OCI-LY7 (cell line): ENCODE measurements around the gene VWA7. TPM values are rescaled to one million over a fixed set of nuclear protein-coding genes. Genes with fewer than 3 reads are reported as not detected.

Experiments used
- BruUV-seq: library from RNA; stranded (reverse); fragments of 400-500 nt; replicated peaks from 2 replicates; lab custom pipeline; 2021; lab: Mats Ljungman, UMichigan
- CTCF ChIA-PET: fragments of 300-600 bp; sonication (Branson Sonifier 250); formaldehyde crosslinking; loops from one replicate; lab custom pipeline; 2022; ENCODE audit warnings: antibody characterized with exemption; ENCODE audit not compliant: unreplicated experiment; lab: Charles Lee
- POLR2A ChIA-PET: fragments of 300-600 bp; sonication (Branson Sonifier 250); formaldehyde crosslinking; loops from one replicate; lab custom pipeline; 2022; ENCODE audit warnings: antibody characterized with exemption; lab: Charles Lee
- DNase-seq: peaks from one replicate; pipeline ENCODE4 v3.0.0-alpha.2; 2015; ENCODE audit warnings: low spot score
- H2AFZ ChIP-seq: fragments of 200-600 bp; sonication (generic), shearing (Covaris generic); 2 replicates; pipeline ENCODE4 v1.6.1; 2014; ENCODE audit warnings: mild to moderate bottlenecking, antibody characterized with exemption, low read length, moderate library complexity
- H3K27ac ChIP-seq: fragments of 200-600 bp; sonication (generic); 2 replicates; pipeline ENCODE4 v1.5.1; 2014; ENCODE audit warnings: mixed run types, low read depth, mild to moderate bottlenecking, moderate library complexity, low read length, inconsistent platforms; ENCODE audit not compliant: poor library complexity, severe bottlenecking
- H3K36me3 ChIP-seq: fragments of 200-600 bp; sonication (generic); 2 replicates; pipeline ENCODE4 v1.6.1; 2014; ENCODE audit warnings: mild to moderate bottlenecking, antibody characterized with exemption, low read length, moderate library complexity, mixed read lengths; ENCODE audit not compliant: insufficient read depth
- H3K4me1 ChIP-seq: fragments of 200-600 bp; sonication (generic); 2 replicates; pipeline ENCODE4 v1.5.1; 2014; ENCODE audit warnings: mild to moderate bottlenecking, low read length; ENCODE audit not compliant: insufficient read depth, poor library complexity, severe bottlenecking
- H3K4me2 ChIP-seq: fragments of 200-600 bp; sonication (generic); 2 replicates; pipeline ENCODE4 v1.6.1; 2014; ENCODE audit warnings: mild to moderate bottlenecking, low read length
- H3K4me3 ChIP-seq: fragments of 200-600 bp; sonication (generic); 2 replicates; pipeline ENCODE4 v1.5.1; 2014; ENCODE audit warnings: mild to moderate bottlenecking, low read depth, low read length; ENCODE audit not compliant: poor library complexity, severe bottlenecking
- H3K79me2 ChIP-seq: fragments of 200-600 bp; sonication (generic); 2 replicates; pipeline ENCODE4 v1.6.1; 2016; ENCODE audit warnings: low read depth, mild to moderate bottlenecking, low read length, moderate library complexity, mixed read lengths; ENCODE audit not compliant: insufficient read depth
- H3K9me2 ChIP-seq: fragments of 200-600 bp; sonication (generic); 2 replicates; pipeline ENCODE4 v1.6.1; 2016; ENCODE audit warnings: mild to moderate bottlenecking, low read length, mixed read lengths; ENCODE audit not compliant: insufficient read depth
- H3K9me3 ChIP-seq: fragments of 200-600 bp; sonication (generic); 2 replicates; pipeline ENCODE4 v1.6.1; 2014; ENCODE audit warnings: mild to moderate bottlenecking, mixed run types, low read length, mixed read lengths
- H4K20me1 ChIP-seq: fragments of 200-600 bp; sonication (generic); 2 replicates; pipeline ENCODE4 v1.6.1; 2014; ENCODE audit warnings: mild to moderate bottlenecking, antibody characterized with exemption, low read length, moderate library complexity, mixed read lengths; ENCODE audit not compliant: insufficient read depth
- CTCF ChIP-seq: fragments of 200-600 bp; sonication (generic); conservative IDR thresholded peaks from 2 replicates; pipeline ENCODE4 v1.5.1; 2014; ENCODE audit warnings: mild to moderate bottlenecking, antibody characterized with exemption, low read length, moderate library complexity, mixed read lengths
- EZH2phosphoT487 ChIP-seq: fragments of 200-600 bp; sonication (generic); IDR thresholded peaks from 2 replicates; pipeline ENCODE4 v1.6.1; 2018; ENCODE audit warnings: low read depth, borderline replicate concordance, mild to moderate bottlenecking, mixed run types, antibody characterized with exemption, low read length, moderate library complexity, mixed read lengths
- intact Hi-C: fragments of 100-400 bp; cut with micrococcal nuclease; formaldehyde crosslinking; loops from one replicate; pipeline ENCODE4 v1.10.0; 2022; ENCODE audit not compliant: unreplicated experiment
- total RNA-seq, 2 experiments: library from RNA; depleted of rRNA in 1 of 2; stranded (reverse); fragments of >200 nt in 1 of 2; shearing (Covaris generic) in 1 of 2; gene quantifications; 2 replicates each; pipeline ENCODE4 v1.2.3, GENCODE V29; 2014 to 2022

VWA7 gene
- total RNA-seq, 2 experiments from 2014 or later: 2.2 to 6.5 TPM

GRCh38 chr6:31727034-31727716, 50.0 kb downstream of the VWA7 start:
- no peak for DNase-seq
- ChIA-PET POLR2A (interaction anchor here (0.5 to 1.5 kb wide), 8 partner anchors 9 to 177 kb away, joined by 3 to 13 read pairs (median 4); partner anchors contain the start of genes ABHD16A, CLIC1 and HSPA1B), CTCF (interaction anchor here (1.0 kb wide), 1 partner anchor 105 kb away, joined by 3 read pairs; no protein-coding TSS in a partner anchor)
- TF ChIP-seq EZH2phosphoT487: no peak
- no peak for TF ChIP-seq CTCF
- H4K20me1 ChIP-seq: no peaks in the 10 kb centered on the region
- H3K4me3 ChIP-seq: no peak overlapping the region
- H3K79me2 ChIP-seq: no peaks in the 10 kb centered on the region
- peak overlapping the region; percentile 60 for H3K27ac ChIP-seq
- intact Hi-C loops: loop anchor here (2.0 kb wide), 2 partner anchors 24 to 46 kb away; partner anchors contain the start of genes ABHD16A and LY6G5C
- peak overlapping the region; percentile 51 for H3K4me2 ChIP-seq
- BruUV-seq: no TSS peak
- H3K36me3 ChIP-seq: peaks cover 44% of the 10 kb centered on the region
- no peak overlapping the region for H2AFZ ChIP-seq
- no peaks in the 10 kb centered on the region for H3K9me3 ChIP-seq
- no peaks in the 10 kb centered on the region for H3K9me2 ChIP-seq
- peaks cover 41% of the 10 kb centered on the region for H3K4me1 ChIP-seq

DNA sequence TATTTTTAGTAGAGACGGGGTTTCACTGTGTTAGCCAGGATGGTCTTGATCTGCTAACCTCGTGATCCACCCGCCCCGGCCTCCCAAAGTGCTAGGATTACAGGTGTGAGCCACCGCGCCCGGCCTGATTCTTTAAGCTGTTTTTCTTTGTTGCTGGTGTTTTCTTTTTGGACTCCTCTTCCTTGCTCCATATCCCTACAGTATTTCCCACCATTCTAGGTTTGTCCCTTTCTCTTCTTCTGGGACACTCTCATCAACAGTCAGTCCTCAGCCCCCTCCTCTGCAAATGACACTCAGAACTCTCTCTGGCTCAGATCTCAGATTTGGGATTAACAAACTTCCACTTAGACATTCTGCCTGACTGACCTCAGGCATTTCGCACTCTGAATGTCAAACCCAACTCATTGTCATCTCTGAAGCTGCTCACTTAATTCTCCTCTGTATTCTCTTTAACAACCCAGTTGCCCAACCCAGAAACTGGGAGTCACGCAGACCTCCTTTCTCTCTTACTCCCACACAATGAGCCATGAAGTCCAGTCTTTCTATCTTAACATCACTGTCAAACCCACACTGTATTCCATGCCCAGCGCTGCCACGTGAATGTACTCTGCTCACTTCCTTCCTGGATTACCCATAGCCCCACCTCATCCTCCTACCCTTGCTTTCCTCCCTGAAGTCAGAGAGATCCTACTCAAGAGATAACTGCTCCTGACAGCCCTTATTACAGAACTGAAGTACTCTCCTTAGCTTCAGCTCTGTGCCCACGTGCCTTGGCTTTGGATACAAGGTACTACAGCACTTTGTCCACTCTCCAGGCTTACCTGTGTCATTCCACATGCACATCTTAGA, 51.4 kb downstream of the VWA7 start:
- POLR2A ChIA-PET: interaction anchor here (0.6 to 1.9 kb wide), 5 partner anchors 11 to 815 kb away, joined by 3 to 7 read pairs (median 4); partner anchors contain the start of gene LY6G6D
- H2AFZ ChIP-seq: no peak overlapping the region
- no peak for TF ChIP-seq CTCF
- no peak for TF ChIP-seq EZH2phosphoT487
- no peaks in the 10 kb centered on the region for H3K9me3 ChIP-seq
- H3K4me3 ChIP-seq: no peak overlapping the region
- BruUV-seq: no TSS peak
- H3K27ac ChIP-seq: no peak overlapping the region
- H3K4me2 ChIP-seq: no peak overlapping the region
- H3K9me2 ChIP-seq: no peaks in the 10 kb centered on the region
- no peaks in the 10 kb centered on the region for H4K20me1 ChIP-seq
- intact Hi-C loops: loop anchor here (2.0 kb wide), 2 partner anchors 23 to 45 kb away; partner anchors contain the start of genes ABHD16A and LY6G5C
- CTCF ChIA-PET: no interaction called here
- H3K36me3 ChIP-seq: peaks cover 30% of the 10 kb centered on the region
- DNase-seq: no peak
- peaks cover 41% of the 10 kb centered on the region for H3K4me1 ChIP-seq
- no peaks in the 10 kb centered on the region for H3K79me2 ChIP-seq
